GM21526 (cell line): ENCODE measurements around the gene LDLRAD2.
"Not testable (repeated sequence)": the region's sequence is repeated elsewhere in the genome, so short reads cannot be mapped to it uniquely, and the experiment has no call there.

Experiments used
- ATAC-seq: cut with Tn5 transposase; IDR thresholded peaks from one replicate; pipeline ENCODE4 v1.9.1; 2021; ENCODE audit warnings: moderate library complexity; ENCODE audit not compliant: unreplicated experiment, low FRiP score

LDLRAD2 gene

GRCh38 chr1:21782868-21783678 is 29.0 kb upstream of the LDLRAD2 start, which contains the start of gene USP48:
TSS of gene USP48 (minus strand) at chr1:21783149. CDS start at chr1:21782957, 192 bp downstream.
- ATAC-seq, result peak; percentile 63

- ATAC-seq, result peak; percentile 55
These were observed 28.1 kb upstream of the LDLRAD2 start for GRCh38 chr1:21783679-21784603.

GRCh38 chr1:21785764-21786163 is 26.3 kb upstream of the LDLRAD2 start:
- not testable (repeated sequence) for ATAC-seq

- ATAC-seq, result no peak
These were observed 25.4 kb upstream of the LDLRAD2 start for GRCh38 chr1:21786640-21787039.

GRCh38 chr1:21793104-21793503 is 19.0 kb upstream of the LDLRAD2 start:
- no peak for ATAC-seq

GRCh38 chr1:21794656-21795055 is 17.4 kb upstream of the LDLRAD2 start:
- no peak for ATAC-seq

GRCh38 chr1:21795075-21795474 is 17.0 kb upstream of the LDLRAD2 start:
- no peak for ATAC-seq

- ATAC-seq, result no peak
These were observed 12.3 kb upstream of the LDLRAD2 start for GRCh38 chr1:21799730-21800129.

- no peak for ATAC-seq
These were observed 11.0 kb upstream of the LDLRAD2 start for GRCh38 chr1:21801100-21801499.

GRCh38 chr1:21804536-21804935 is 7.5 kb upstream of the LDLRAD2 start:
- no peak for ATAC-seq

GRCh38 chr1:21813542-21813941 is 1.5 kb downstream of the LDLRAD2 start:
- no peak for ATAC-seq

GRCh38 chr1:21814241-21814918 is 2.3 kb downstream of the LDLRAD2 start:
- ATAC-seq, result peak; percentile 46

GRCh38 chr1:21814981-21815582 is 3.0 kb downstream of the LDLRAD2 start:
- peak; percentile 20 for ATAC-seq

GRCh38 chr1:21815724-21816321 is 3.8 kb downstream of the LDLRAD2 start:
- ATAC-seq, result no peak

GRCh38 chr1:21816602-21817302 is 4.7 kb downstream of the LDLRAD2 start:
- no peak for ATAC-seq

GRCh38 chr1:21818656-21819055 is 6.6 kb downstream of the LDLRAD2 start:
- no peak for ATAC-seq

- ATAC-seq, result no peak
These were observed 8.7 kb downstream of the LDLRAD2 start for GRCh38 chr1:21820597-21821232.

- no peak for ATAC-seq
These were observed 9.4 kb downstream of the LDLRAD2 start for GRCh38 chr1:21821385-21822019.
